Testis (tissue), 2 donors: ENCODE measurements around the gene ADAMTS20.

Experiments used
- CTCF ChIP-seq, 3 experiments: fragments of 450-650 bp in 2 of 3; fragments of 200-600 bp in 1 of 3; sonication (generic) in 1 of 3; IDR thresholded peaks; one replicate each; pipeline ENCODE4 v1.5.1; 2016 to 2019; ENCODE audit warnings: antibody characterized with exemption in 3 of 3, mild to moderate bottlenecking in 2 of 3, moderate library complexity in 1 of 3
- POLR2A ChIP-seq: fragments of 450-650 bp; IDR thresholded peaks from one replicate; pipeline ENCODE4 v1.6.1; 2017; ENCODE audit warnings: antibody characterized with exemption, mild to moderate bottlenecking, moderate library complexity

GRCh38 chr12:43331935-43332334 is 220.1 kb downstream of the ADAMTS20 start:
- no peak for TF ChIP-seq POLR2A
- no peak for TF ChIP-seq CTCF (IDR thresholded peaks at IDR 0.05)
